Tibial nerve (tissue), 4 donors: ENCODE results near the gene C1QTNF7. TPM values are rescaled to one million over a fixed set of nuclear protein-coding genes. Genes with fewer than 3 reads are reported as not detected.

ENCODE experiments used
- DNase-seq, 2 donors: peaks; one replicate each; pipeline ENCODE4 v3.0.0-alpha.2; 2019; ENCODE audit warnings: low spot score in 2 of 2
- H3K27ac ChIP-seq, 4 donors: fragments of 200-600 bp; sonication (generic) in 3 of 4; one replicate each; pipeline ENCODE4 v1.5.1; 2017 to 2019; ENCODE audit warnings: mild to moderate bottlenecking in 1 of 4
- H3K27me3 ChIP-seq, 2 donors: fragments of 200-600 bp; sonication (generic) in 1 of 2; one replicate each; pipeline versions ENCODE4 v1.5.1 to v1.6.0; 2017 to 2019
- H3K36me3 ChIP-seq, 3 donors: fragments of 200-600 bp; sonication (generic); one replicate each; pipeline ENCODE4 v1.5.1; 2018 to 2019
- H3K4me1 ChIP-seq, 4 donors: fragments of 200-600 bp; sonication (generic) in 3 of 4; one replicate each; pipeline ENCODE4 v1.5.1; 2017 to 2019
- H3K4me3 ChIP-seq, 4 donors: fragments of 200-600 bp; sonication (generic) in 3 of 4; one replicate each; pipeline ENCODE4 v1.5.1; 2017 to 2019; ENCODE audit warnings: mild to moderate bottlenecking in 1 of 4, moderate library complexity in 1 of 4
- H3K9me3 ChIP-seq, 4 donors: fragments of 200-600 bp; sonication (generic) in 3 of 4; one replicate each; pipeline ENCODE4 v1.5.1; 2017 to 2019
- CTCF ChIP-seq, 5 experiments: fragments of 200-600 bp in 3 of 5; fragments of 450-650 bp in 2 of 5; sonication (generic) in 3 of 5; IDR thresholded peaks; one replicate each; pipeline ENCODE4 v1.5.1; 2016 to 2019; ENCODE audit warnings: antibody characterized with exemption in 5 of 5, mild to moderate bottlenecking in 3 of 5, moderate library complexity in 2 of 5
- EP300 ChIP-seq, 2 donors: sonication (generic); formaldehyde crosslinking; IDR thresholded peaks; one replicate each; pipeline ENCODE4 v1.6.1; 2017; ENCODE audit warnings: antibody characterized with exemption in 2 of 2, mild to moderate bottlenecking in 1 of 2
- POLR2A ChIP-seq, 2 donors: fragments of 450-650 bp; IDR thresholded peaks; one replicate each; pipeline ENCODE4 v1.6.1; 2017; ENCODE audit warnings: antibody characterized with exemption in 2 of 2, mild to moderate bottlenecking in 2 of 2, moderate library complexity in 2 of 2
- WGBS, 2 donors: methylation state at CpG; one replicate each; pipeline ENCODE4 v1.1.5; 2018; 5-methylcytosine and 5-hydroxymethylcytosine counted together
- total RNA-seq, 4 donors: library from RNA; depleted of rRNA; stranded (reverse); fragments of >200 nt; gene quantifications; one replicate each; pipeline ENCODE4 v1.1.0, GENCODE V29; 2016

The C1QTNF7 gene
- total RNA-seq, 4 donors from 2014 or later = 5.7 to 11.0 (median 8.2) TPM

- H3K9me3 ChIP-seq = no peaks in the 10 kb centered on the region
- H3K27me3 ChIP-seq = no peaks in the 10 kb centered on the region
- DNase-seq = no peak
- H3K4me1 ChIP-seq = peaks cover 0 to 25% (median 14%) of the 10 kb centered on the region in 4 donors
- TF ChIP-seq EP300 (IDR thresholded peaks at IDR 0.05) = no peak
- peak; percentile 43 to 60 (median 53) for TF ChIP-seq CTCF (IDR thresholded peaks at IDR 0.05)
- no peak for TF ChIP-seq POLR2A (IDR thresholded peaks at IDR 0.05)
- H3K36me3 ChIP-seq = no peaks in the 10 kb centered on the region
- H3K27ac ChIP-seq = no peak overlapping the region
- no peak overlapping the region for H3K4me3 ChIP-seq
- 72 to 76% methylated on average over 4 of the region's 4 CpGs for WGBS, 2 donors
Observed at GRCh38 chr4:15396157-15396800, 31.6 kb upstream of the C1QTNF7 start.

- 57 to 77% methylated on average over 3 of the region's 3 CpGs for WGBS, 2 donors
- no peak for TF ChIP-seq CTCF (IDR thresholded peaks at IDR 0.05)
- no peak for TF ChIP-seq EP300 (IDR thresholded peaks at IDR 0.05)
- TF ChIP-seq POLR2A (IDR thresholded peaks at IDR 0.05) = no peak
- DNase-seq = no peak
- Histone ChIP-seq H3K27me3 (no peaks in the 10 kb centered on the region), H3K27ac (no peak overlapping the region), H3K4me1 (peaks cover 0 to 42% (median 24%) of the 10 kb centered on the region in 4 donors), H3K36me3 (no peaks in the 10 kb centered on the region), H3K9me3 (no peaks in the 10 kb centered on the region), H3K4me3 (no peak overlapping the region)
Observed at GRCh38 chr4:15398001-15398400, 29.8 kb upstream of the C1QTNF7 start.

- DNase-seq = no peak
- 49 to 54% methylated on average over 4 of the region's 4 CpGs for WGBS, 2 donors
- H3K27me3 ChIP-seq = no peaks in the 10 kb centered on the region
- no peaks in the 10 kb centered on the region for H3K36me3 ChIP-seq
- no peak overlapping the region for H3K27ac ChIP-seq
- no peaks in the 10 kb centered on the region for H3K9me3 ChIP-seq
- TF ChIP-seq CTCF (IDR thresholded peaks at IDR 0.05) = no peak
- no peak for TF ChIP-seq EP300 (IDR thresholded peaks at IDR 0.05)
- no peak for TF ChIP-seq POLR2A (IDR thresholded peaks at IDR 0.05)
- no peak overlapping the region for H3K4me3 ChIP-seq
- H3K4me1 ChIP-seq = peaks cover 0 to 47% (median 26%) of the 10 kb centered on the region in 4 donors
Observed at GRCh38 chr4:15398732-15399131, 29.1 kb upstream of the C1QTNF7 start.

GRCh38 chr4:15400226-15400625 is 27.6 kb upstream of the C1QTNF7 start:
- DNase-seq = no peak
- H3K4me1 ChIP-seq = peaks cover 0 to 47% (median 26%) of the 10 kb centered on the region in 4 donors
- WGBS, 2 donors = 45 to 59% methylated on average over 3 of the region's 3 CpGs
- no peaks in the 10 kb centered on the region for H3K9me3 ChIP-seq
- peak overlapping the region in 3 of 4 donors; percentile 67 to 83 (median 74) for H3K27ac ChIP-seq
- H3K4me3 ChIP-seq = no peak overlapping the region
- no peak for TF ChIP-seq CTCF (IDR thresholded peaks at IDR 0.05)
- TF ChIP-seq EP300 (IDR thresholded peaks at IDR 0.05) = no peak
- TF ChIP-seq POLR2A (IDR thresholded peaks at IDR 0.05) = no peak
- no peaks in the 10 kb centered on the region for H3K36me3 ChIP-seq
- no peaks in the 10 kb centered on the region for H3K27me3 ChIP-seq

GRCh38 chr4:15400981-15401671 is 26.7 kb upstream of the C1QTNF7 start:
- Histone ChIP-seq H3K4me3 (no peak overlapping the region), H3K4me1 (peaks cover 0 to 43% (median 26%) of the 10 kb centered on the region in 4 donors), H3K9me3 (no peaks in the 10 kb centered on the region), H3K27ac (peak overlapping the region in 3 of 4 donors; percentile 67 to 83 (median 74)), H3K27me3 (no peaks in the 10 kb centered on the region), H3K36me3 (no peaks in the 10 kb centered on the region)
- peak in 1 of 5 experiments; percentile 12 for TF ChIP-seq CTCF (IDR thresholded peaks at IDR 0.05)
- TF ChIP-seq EP300 (IDR thresholded peaks at IDR 0.05) = peak; percentile 38 to 92
- TF ChIP-seq POLR2A (IDR thresholded peaks at IDR 0.05) = no peak
- DNase-seq = peak; percentile 46 to 80
- WGBS, 2 donors = 25% methylated on average over 9 of the region's 9 CpGs
